ENCODE measurements around the gene BBS7. TPM values are rescaled to one million over a fixed set of nuclear protein-coding genes. Genes with fewer than 3 reads are reported as not detected.

BBS7 gene
- total RNA-seq: 26.4 and 26.9 TPM in 2 replicates
- long read RNA-seq, transcript BBS7-201 (19 exons, 3,752 nt): minor isoform, 11 of 73 reads
- long read RNA-seq, transcript BBS7-202 (4 exons, 725 nt): major isoform, 25 of 73 reads
- long read RNA-seq, transcript BBS7-204 (18 exons, 2,570 nt): minor isoform, 13 of 73 reads
- long read RNA-seq, partial matches to known transcripts: 13 of 73 reads
- long read RNA-seq, other reads (novel, unspliced or antisense): 11 of 73 reads

GRCh38 chr4:121869841-121870822, at the start of gene BBS7:
Gene BBS7, minus strand, starts transcription at chr4:121870474. Its CDS starts 161 bp downstream, at chr4:121870313.
- Mint-ChIP-seq H3K4me1 (peaks cover 22% of the 10 kb centered on the region), H3K27me3 (ENCODE audit: low read depth) (no peaks in the 10 kb centered on the region), H3K27ac (ENCODE audit: unreplicated experiment) (peak within 1 kb of the TSS; percentile 98), H3K36me3 (ENCODE audit: low read depth) (peaks cover 20% of the 10 kb centered on the region), H3K9me3 (peaks cover 9% of the 10 kb centered on the region), H3K4me3 (peak within 1 kb of the TSS; percentile 99)
- TF ChIP-seq, protein P1, sequence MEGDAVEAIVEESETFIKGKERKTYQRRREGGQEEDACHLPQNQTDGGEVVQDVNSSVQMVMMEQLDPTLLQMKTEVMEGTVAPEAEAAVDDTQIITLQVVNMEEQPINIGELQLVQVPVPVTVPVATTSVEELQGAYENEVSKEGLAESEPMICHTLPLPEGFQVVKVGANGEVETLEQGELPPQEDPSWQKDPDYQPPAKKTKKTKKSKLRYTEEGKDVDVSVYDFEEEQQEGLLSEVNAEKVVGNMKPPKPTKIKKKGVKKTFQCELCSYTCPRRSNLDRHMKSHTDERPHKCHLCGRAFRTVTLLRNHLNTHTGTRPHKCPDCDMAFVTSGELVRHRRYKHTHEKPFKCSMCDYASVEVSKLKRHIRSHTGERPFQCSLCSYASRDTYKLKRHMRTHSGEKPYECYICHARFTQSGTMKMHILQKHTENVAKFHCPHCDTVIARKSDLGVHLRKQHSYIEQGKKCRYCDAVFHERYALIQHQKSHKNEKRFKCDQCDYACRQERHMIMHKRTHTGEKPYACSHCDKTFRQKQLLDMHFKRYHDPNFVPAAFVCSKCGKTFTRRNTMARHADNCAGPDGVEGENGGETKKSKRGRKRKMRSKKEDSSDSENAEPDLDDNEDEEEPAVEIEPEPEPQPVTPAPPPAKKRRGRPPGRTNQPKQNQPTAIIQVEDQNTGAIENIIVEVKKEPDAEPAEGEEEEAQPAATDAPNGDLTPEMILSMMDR (conservative IDR thresholded peaks at IDR 0.05): no peak
- peak; percentile 98 for DNase-seq (ENCODE audit: low read depth, low spot score)

- no peaks in the 10 kb centered on the region for H3K27me3 Mint-ChIP-seq (ENCODE audit: low read depth)
- H3K36me3 Mint-ChIP-seq (ENCODE audit: low read depth): no peaks in the 10 kb centered on the region
Observed at GRCh38 chr4:121913667-121914066, 43.4 kb upstream of the BBS7 start.

GRCh38 chr4:121908346-121908745, 38.1 kb upstream of the BBS7 start:
- no peak overlapping the region for H3K4me3 Mint-ChIP-seq
- no peak for DNase-seq (ENCODE audit: low read depth, low spot score)
- H3K36me3 Mint-ChIP-seq (ENCODE audit: low read depth): no peaks in the 10 kb centered on the region
- TF ChIP-seq, protein P1 (conservative IDR thresholded peaks at IDR 0.05): no peak
- H3K27ac Mint-ChIP-seq (ENCODE audit: unreplicated experiment): no peak overlapping the region
- H3K9me3 Mint-ChIP-seq: no peaks in the 10 kb centered on the region
- H3K4me1 Mint-ChIP-seq: peaks cover 11% of the 10 kb centered on the region
- no peaks in the 10 kb centered on the region for H3K27me3 Mint-ChIP-seq (ENCODE audit: low read depth)

More at GRCh38 chr4:121913667-121914066, 43.4 kb upstream of the BBS7 start:
- no peak for DNase-seq (ENCODE audit: low read depth, low spot score)
- Mint-ChIP-seq H3K9me3 (no peaks in the 10 kb centered on the region), H3K27ac (ENCODE audit: unreplicated experiment) (no peak overlapping the region), H3K4me3 (no peak overlapping the region), H3K4me1 (no peaks in the 10 kb centered on the region)
- TF ChIP-seq, protein P1 (conservative IDR thresholded peaks at IDR 0.05): no peak

DNA sequence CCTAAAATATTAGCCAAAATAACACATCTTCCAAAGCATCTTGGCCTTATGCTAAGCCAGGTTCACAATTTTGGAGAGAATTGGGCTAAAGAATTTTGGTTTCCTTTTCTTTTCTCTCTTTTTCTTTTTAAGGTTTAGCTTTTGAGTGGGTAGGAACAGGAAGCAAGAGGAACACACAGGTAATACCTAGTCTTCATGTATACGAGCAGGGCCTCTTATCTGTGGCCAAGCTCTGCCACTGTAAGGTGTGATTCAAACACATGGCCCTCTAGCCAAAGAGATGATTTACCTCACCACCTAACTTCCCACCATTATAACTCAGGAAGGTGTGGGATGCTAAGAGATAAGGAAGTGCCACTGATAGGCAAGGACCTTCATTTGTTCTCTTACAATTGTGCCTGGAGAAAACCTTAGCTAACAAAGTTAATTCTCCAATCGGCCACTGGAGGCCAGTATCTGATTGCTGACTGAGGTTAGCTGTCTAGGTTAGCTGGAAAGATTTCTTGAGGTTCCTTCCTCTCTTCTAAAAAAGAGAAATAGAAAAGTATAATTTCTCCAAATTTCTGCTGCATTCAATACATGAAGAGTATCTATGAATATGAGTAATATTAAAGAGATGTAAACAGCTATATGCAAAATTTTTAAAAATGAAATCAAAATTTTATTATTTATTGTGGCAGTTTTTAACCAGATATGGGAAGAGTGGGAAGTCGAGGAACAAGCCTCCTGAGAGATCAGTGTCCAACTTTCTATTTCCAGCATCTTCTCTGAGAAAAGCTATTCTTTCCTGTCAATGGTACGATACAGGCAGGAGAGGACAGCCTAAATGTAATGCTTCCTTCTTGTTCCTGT, 30.1 kb upstream of the BBS7 start:
- DNase-seq (ENCODE audit: low read depth, low spot score): peak; percentile 62
- H3K27me3 Mint-ChIP-seq (ENCODE audit: low read depth): peaks cover 18% of the 10 kb centered on the region
- H3K9me3 Mint-ChIP-seq: peaks cover 6% of the 10 kb centered on the region
- TF ChIP-seq, protein P1 (conservative IDR thresholded peaks at IDR 0.05): peak; percentile 88
- H3K4me1 Mint-ChIP-seq: peaks cover 4% of the 10 kb centered on the region
- no peaks in the 10 kb centered on the region for H3K36me3 Mint-ChIP-seq (ENCODE audit: low read depth)
- H3K27ac Mint-ChIP-seq (ENCODE audit: unreplicated experiment): no peak overlapping the region
- no peak overlapping the region for H3K4me3 Mint-ChIP-seq

DNA sequence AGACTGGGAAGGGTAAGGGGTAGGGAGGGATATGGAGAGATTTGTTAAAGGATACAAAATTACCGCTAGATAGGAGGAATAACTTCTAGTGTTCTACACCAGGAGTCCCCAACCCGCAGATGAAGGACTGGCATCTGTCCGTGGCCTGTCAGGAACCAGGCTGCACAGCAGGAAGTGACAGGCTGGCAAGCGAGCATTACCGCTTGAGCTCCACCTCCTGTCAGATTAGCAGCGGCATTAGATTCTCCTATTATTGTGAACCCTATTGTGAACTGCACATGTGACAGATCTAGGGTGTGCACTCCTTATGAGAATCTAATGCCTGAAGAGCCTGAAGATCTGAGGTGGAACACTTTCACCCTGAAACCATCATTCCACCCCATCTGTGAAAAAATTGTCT, 27.9 kb upstream of the BBS7 start:
- peaks cover 18% of the 10 kb centered on the region for H3K27me3 Mint-ChIP-seq (ENCODE audit: low read depth)
- TF ChIP-seq, protein P1 (conservative IDR thresholded peaks at IDR 0.05): no peak
- H3K36me3 Mint-ChIP-seq (ENCODE audit: low read depth): no peaks in the 10 kb centered on the region
- H3K9me3 Mint-ChIP-seq: peaks cover 6% of the 10 kb centered on the region
- DNase-seq (ENCODE audit: low read depth, low spot score): no peak
- no peak overlapping the region for H3K4me3 Mint-ChIP-seq
- H3K4me1 Mint-ChIP-seq: peaks cover 4% of the 10 kb centered on the region
- H3K27ac Mint-ChIP-seq (ENCODE audit: unreplicated experiment): no peak overlapping the region
